Activated T-cell treated with anti-CD3 and anti-CD28 coated beads for 1 hour (primary cell): ENCODE data around the gene RABL3.
"Not testable (repeated sequence)": the region's sequence is repeated elsewhere in the genome, so short reads cannot be mapped to it uniquely, and the experiment has no call there.

Experiments used
- DNase-seq: peaks from one replicate; pipeline ENCODE4 v3.0.0-alpha.2; 2020; ENCODE audit warnings: low read depth

RABL3 gene

DNA sequence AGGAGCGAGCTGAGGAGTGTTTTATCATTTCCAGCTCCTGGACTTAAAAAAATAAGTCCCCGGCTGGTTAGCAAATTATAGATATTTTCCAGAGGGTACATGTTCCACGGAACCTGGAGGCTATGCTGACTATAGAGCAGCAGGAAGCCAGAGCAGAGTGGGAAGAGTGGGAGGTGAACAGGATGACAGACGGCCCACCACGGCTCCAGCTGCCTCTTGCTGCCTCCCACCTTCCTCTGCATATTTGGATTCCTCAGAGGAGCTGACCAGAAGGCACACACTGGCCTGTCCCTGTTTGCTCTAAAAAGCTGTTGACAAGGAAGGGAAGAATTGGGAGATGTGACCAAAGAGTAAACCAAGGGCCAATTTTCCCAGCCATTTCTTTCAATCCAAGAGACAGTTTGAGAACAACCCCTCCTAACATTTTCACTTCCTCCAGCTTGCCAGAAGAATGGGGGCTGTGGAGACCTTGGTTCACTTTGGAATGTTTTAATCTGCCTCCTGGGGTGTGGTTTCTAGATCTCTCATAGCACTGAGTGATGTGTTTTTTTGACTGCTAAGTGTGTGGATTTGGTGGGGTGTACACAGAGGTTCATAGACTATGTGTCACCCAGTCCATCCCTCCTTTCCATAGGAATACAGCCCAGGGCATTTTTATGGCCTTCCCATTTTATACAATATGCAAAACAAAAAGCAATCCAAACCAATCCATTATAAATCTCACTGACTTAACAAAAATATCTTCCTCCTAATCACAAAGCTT is 97.1 kb downstream of the RABL3 start:
- no peak for DNase-seq

DNA sequence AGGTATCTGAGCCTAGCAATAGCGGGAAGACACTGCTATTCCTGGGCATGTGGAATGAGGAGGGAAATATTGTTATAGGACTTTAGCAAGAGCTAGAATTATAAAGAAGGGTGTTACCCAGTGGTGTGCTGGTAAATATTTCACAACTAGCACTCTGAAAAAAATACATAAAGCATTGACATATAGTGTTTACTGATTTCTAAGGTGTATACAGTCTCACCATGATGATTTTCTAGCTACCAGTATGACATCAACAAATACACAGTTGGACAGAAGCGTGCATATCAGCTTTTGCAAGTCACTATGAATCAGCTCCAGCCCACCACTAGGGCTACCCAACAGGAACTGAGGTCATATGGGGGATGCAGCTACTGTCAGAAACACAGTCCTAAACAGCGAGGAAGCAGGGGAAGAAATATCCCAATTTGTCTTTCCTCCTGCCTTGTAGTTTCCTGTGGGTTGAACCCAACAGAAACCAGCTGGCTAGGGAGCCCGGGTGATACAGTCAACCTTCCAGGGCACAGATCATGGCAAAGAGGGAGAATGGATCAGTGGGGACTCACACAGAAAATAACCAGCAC is 99.9 kb downstream of the RABL3 start:
- no peak for DNase-seq

DNA sequence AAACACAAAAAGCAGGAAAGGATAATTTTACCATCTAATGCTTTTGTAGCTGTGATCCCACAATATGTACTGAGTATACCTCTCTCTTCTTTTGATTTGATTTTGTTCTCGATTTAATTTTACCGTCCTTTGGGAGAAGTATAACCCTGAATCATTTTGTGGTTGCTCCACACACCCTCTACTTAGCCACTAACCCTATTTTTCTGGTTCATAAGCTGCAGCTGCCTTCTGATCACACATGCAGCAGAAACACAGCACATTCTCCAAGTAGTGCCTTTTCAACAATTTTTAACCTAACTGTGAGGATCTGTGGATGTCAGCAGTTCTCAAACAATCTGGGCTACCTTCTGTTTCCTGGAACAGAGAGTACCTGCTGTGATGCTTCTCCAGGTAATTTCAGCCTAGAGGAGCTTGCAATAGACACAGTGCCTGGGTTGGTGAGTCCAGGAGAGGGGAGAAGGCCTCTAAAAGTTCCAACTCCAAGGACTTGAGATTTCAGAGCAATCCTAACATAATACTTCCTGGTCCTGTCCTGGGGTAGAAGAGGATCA is 100.5 kb downstream of the RABL3 start:
- DNase-seq = no peak

DNA sequence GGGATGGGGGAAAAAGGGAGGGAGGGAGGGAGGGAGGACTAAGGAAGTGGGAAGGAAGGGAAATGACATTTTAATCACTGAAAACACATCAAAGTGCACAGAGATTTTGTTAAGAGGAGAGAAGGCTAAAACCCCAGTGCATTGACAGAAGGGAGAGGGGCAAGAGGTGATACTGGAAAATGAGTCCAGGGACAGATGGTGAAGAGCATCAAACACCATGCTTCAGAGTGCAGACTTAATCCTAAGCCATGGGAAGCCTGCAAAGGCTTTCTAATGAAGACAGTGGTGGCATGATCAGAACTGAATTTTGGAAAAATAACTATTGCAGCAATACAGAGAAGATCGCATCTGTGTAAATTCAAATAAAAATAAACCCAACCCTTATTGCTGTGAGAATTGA is 102.1 kb downstream of the RABL3 start:
- DNase-seq = no peak

DNA sequence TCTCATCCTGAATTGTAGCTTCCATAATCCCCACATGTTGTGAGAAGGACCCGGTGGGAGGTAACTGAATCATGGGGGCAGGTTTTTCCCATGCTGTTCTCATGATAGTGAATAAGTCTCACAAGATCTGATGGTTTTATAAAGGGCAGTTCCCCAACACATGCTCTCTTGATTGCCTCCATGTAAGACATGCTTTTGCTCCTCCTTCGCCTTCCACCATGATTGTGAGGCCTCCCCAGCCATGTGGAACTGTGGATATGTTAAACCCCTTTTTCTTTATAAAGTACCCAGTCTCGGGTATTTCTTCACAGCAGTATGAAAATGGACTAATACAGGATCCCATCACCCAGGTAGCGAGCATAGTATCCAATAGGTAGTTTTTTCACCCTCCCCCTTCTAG is 103.5 kb downstream of the RABL3 start:
- not testable (repeated sequence) for DNase-seq

DNA sequence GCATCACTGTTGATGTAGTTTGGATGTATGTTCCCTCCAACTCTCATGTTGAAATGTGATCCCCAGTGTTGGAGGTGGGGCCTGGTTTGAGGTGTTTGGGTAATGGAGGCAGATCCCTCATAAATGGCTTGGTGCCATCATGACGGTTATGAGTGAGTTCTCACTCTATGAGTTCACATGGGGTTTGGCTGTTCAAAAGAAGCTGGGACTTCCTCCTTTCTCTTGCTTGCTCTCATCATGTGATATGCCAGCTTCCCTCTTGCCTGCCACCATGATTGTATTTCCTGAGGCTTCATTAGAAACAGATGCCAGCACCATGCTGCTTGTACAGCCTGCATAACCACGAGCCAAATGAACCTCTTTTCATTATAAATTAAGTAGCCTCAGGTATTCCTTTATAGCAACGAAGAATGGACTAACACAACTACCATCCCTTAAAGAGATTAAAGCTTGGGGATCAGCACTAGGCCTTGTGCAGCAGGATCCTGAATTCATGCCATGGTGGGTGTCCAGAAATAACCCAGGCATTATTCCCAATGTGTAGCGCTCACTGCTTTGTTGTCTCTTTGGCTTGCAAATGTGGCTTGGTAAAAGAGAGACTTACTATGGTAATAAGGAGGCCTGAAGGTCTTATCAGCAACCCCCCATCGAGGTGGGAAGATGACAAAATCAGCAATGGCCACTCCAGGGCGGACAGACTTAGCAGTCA is 104.3 kb downstream of the RABL3 start:
- no peak for DNase-seq

DNA sequence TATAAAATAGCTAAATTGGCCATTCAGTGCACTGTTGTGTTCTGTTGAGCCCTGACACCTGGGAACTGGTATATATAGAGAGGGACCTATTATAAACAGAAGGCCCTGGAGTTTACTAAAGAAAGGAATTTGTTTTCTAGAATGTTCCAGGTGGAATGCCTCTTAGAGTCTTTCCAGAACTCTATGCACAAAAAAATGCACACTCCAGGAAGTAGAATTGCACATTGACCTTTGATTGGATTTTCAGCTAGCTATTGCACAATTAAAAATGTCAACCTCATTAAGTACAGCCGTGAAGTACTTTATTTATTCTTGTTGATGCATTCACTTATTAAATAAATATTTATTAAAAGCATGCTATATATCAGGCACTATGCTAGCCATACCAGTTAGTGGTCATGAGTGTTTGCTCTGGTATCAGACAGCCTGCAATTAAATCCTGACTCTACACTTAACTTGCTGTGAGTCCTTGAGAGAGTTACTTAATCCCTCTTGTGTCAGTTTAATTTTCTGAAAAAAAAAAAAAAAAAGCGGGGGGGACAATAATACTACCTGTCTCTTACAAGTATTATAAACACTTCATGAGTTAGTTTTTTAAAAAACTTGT is 105.4 kb downstream of the RABL3 start:
- no peak for DNase-seq
